Mucosa of descending colon (tissue), 3 donors: ENCODE measurements around the gene CHAC2. TPM values are rescaled to one million over a fixed set of nuclear protein-coding genes. Genes with fewer than 3 reads are reported as not detected.

Source experiments
- ATAC-seq: fragments of 200-7000 bp; cut with Tn5 transposase; one replicate; pipeline ENCODE4 v1.9.1; 2020; ENCODE audit warnings: mild to moderate bottlenecking, moderate library complexity
- DNase-seq, 3 donors: peaks; one replicate each; pipeline ENCODE4 v3.0.0-alpha.2; 2020
- H3K36me3 ChIP-seq: fragments of 200-600 bp; one replicate; pipeline ENCODE4 v1.8.0; 2021; ENCODE audit warnings: low read depth, mild to moderate bottlenecking
- H3K4me1 ChIP-seq: fragments of 200-600 bp; one replicate; pipeline ENCODE4 v1.8.0; 2021; ENCODE audit warnings: low read depth, mild to moderate bottlenecking
- H3K4me3 ChIP-seq: fragments of 200-600 bp; one replicate; pipeline ENCODE4 v1.8.0; 2021; ENCODE audit warnings: mild to moderate bottlenecking
- H3K9me3 ChIP-seq: fragments of 200-600 bp; one replicate; pipeline ENCODE4 v1.8.0; 2021; ENCODE audit warnings: mild to moderate bottlenecking
- CTCF ChIP-seq: fragments of 200-600 bp; IDR thresholded peaks from one replicate; pipeline ENCODE4 v1.8.0; 2022; ENCODE audit warnings: antibody characterized with exemption, mild to moderate bottlenecking
- intact Hi-C, 2 donors: fragments of 100-400 bp; cut with DNase I in 1 of 2; cut with micrococcal nuclease in 1 of 2; formaldehyde crosslinking; loops; one replicate each; pipeline versions ENCODE4 v1.11.0 to v1.11.1; 2022; cut with DNase I, micrococcal nuclease
- total RNA-seq, 3 donors: library from RNA; stranded (reverse); fragmentation: NEBNext Ultra II Directional in 2 of 3; extraction: Animal tissue kit (Norgen Biotek cat#: 25700) in 2 of 3; gene quantifications; one replicate each; pipeline versions ENCODE4 v1.2.1 to v1.2.4, GENCODE V29; 2021 to 2023
- donor health status: DM: no; HTN: no; CAD: no; lungs with moderate emphysema.
- donor health status: DM: no; HTN: no; CAD: no.
- donor health status: DM: no; HTN: yes; CAD: no.

Gene CHAC2
- total RNA-seq, 3 donors from 2014 or later = 3.1 to 4.7 (median 3.3) TPM

GRCh38 chr2:53802617-53803151 is 35.1 kb downstream of the CHAC2 start:
- intact Hi-C loops = no loop called here
- no peaks in the 10 kb centered on the region for H3K36me3 ChIP-seq
- DNase-seq (no peak), ATAC-seq (no peak)
- no peaks in the 10 kb centered on the region for H3K9me3 ChIP-seq
- no peak for TF ChIP-seq CTCF
- H3K4me3 ChIP-seq = no peak overlapping the region
- H3K4me1 ChIP-seq = no peaks in the 10 kb centered on the region

- ATAC-seq = no peak
- H3K36me3 ChIP-seq = peaks cover 8% of the 10 kb centered on the region
Observed at GRCh38 chr2:53811601-53812000, 44.0 kb downstream of the CHAC2 start.

DNA sequence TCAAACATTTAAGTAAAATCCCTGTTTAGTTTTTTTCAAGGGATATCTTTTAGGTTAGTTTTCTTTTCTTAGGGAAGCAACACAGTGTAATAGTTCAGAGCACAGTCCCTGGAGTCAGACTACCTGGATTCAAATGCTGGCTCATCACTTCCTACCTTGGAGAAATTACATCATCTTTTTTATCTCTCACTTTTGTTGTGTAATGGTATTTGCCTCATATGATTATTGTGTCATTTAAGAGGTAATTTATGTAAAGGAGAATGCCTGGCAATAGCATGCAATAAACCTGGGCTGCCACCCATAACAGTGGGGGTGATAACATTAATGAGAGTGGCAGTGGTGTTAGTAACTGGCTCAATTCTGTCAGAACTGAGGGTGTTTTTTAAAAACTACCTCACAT is 45.5 kb downstream of the CHAC2 start:
- H3K4me3 ChIP-seq = no peak overlapping the region
- intact Hi-C loops = no loop called here
- no peak for DNase-seq
- peak; percentile 69 for ATAC-seq
- TF ChIP-seq CTCF = no peak
- peaks cover 8% of the 10 kb centered on the region for H3K36me3 ChIP-seq
- H3K9me3 ChIP-seq = no peaks in the 10 kb centered on the region
- no peaks in the 10 kb centered on the region for H3K4me1 ChIP-seq

More at GRCh38 chr2:53811601-53812000, 44.0 kb downstream of the CHAC2 start:
- Histone ChIP-seq H3K4me3 (no peak overlapping the region), H3K4me1 (no peaks in the 10 kb centered on the region), H3K9me3 (no peaks in the 10 kb centered on the region)
- no peak for TF ChIP-seq CTCF
- DNase-seq = no peak
- intact Hi-C loops = no loop called here

GRCh38 chr2:53818854-53819435 is 51.3 kb downstream of the CHAC2 start:
- Histone ChIP-seq H3K9me3 (no peaks in the 10 kb centered on the region), H3K36me3 (no peaks in the 10 kb centered on the region), H3K4me3 (no peak overlapping the region), H3K4me1 (peaks cover 6% of the 10 kb centered on the region)
- ATAC-seq (no peak), DNase-seq (no peak)
- intact Hi-C loops = no loop called here
- no peak for TF ChIP-seq CTCF

DNA sequence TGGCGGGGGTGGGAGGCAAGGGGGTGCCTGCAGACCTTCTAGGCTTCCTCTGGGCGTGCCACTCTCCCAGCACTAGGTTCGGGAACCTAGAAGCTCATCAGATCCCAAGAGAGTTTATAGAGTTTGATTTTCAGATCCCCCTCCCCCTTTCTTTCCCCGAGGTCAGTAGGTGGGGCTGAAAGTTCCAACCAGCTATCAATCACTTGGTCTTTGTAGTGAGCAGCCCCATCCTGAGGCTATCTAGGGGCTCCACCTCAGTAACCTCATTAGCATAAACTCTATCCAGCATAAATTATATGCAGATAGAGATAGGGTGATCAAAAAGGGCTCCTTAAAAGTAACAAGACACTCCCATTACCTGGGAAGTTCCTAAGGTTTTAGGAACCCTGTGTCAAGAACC is 52.0 kb downstream of the CHAC2 start:
- DNase-seq (no peak), ATAC-seq (peak; percentile 29)
- intact Hi-C loops = no loop called here
- Histone ChIP-seq H3K4me3 (no peak overlapping the region), H3K9me3 (no peaks in the 10 kb centered on the region), H3K4me1 (peaks cover 6% of the 10 kb centered on the region), H3K36me3 (no peaks in the 10 kb centered on the region)
- no peak for TF ChIP-seq CTCF
